Pancreas (tissue), 10 donors: ENCODE data around the gene GATD1. TPM values are rescaled to one million over a fixed set of nuclear protein-coding genes. Genes with fewer than 3 reads are reported as not detected.

Experiments used
- ATAC-seq, 4 donors: fragments of 200-7000 bp; cut with Tn5 transposase; one replicate each; pipeline versions ENCODE4 v1.8.0 to v1.9.1; 2020; ENCODE audit warnings: mild to moderate bottlenecking in 4 of 4, moderate library complexity in 4 of 4
- DNase-seq, 6 donors: peaks; one replicate each; pipeline ENCODE4 v3.0.0-alpha.2; 2020
- FAIRE-seq: peaks from 2 replicates; lab custom pipeline; 2012; peaks lifted over from hg19 to GRCh38; lab: Jason Lieb, UNC
- H3K27ac ChIP-seq, 4 donors: fragments of 200-600 bp; sonication (generic); 1 replicate in 3 of 4; 2 replicates in 1 of 4; pipeline versions ENCODE4 v1.5.0 to v1.8.0; 2020
- H3K27me3 ChIP-seq, 4 donors: fragments of 200-600 bp; one replicate each; pipeline ENCODE4 v1.8.0; 2021
- H3K36me3 ChIP-seq, 3 donors: fragments of 200-600 bp; sonication (generic) in 1 of 3; one replicate each; pipeline versions ENCODE4 v1.5.0 to v1.8.0; 2020 to 2021
- H3K4me1 ChIP-seq, 3 donors: fragments of 200-600 bp; one replicate each; pipeline ENCODE4 v1.8.0; 2021
- H3K4me3 ChIP-seq, 4 donors: fragments of 200-600 bp; sonication (generic) in 2 of 4; one replicate each; pipeline versions ENCODE4 v1.5.0 to v1.8.0; 2020 to 2021
- H3K9me3 ChIP-seq, 4 donors: fragments of 200-600 bp; one replicate each; pipeline ENCODE4 v1.8.0; 2021
- CTCF ChIP-seq, 4 donors: fragments of 200-600 bp; sonication (generic) in 3 of 4; IDR thresholded peaks; one replicate each; pipeline versions ENCODE4 v1.5.0 to v1.8.0; 2021; ENCODE audit warnings: antibody characterized with exemption in 4 of 4
- WGBS, 2 donors: extraction: QIAGEN DNeasy Blood & Tissue Kit; methylation state at CpG; one replicate each; pipeline ENCODE4 v1.1.7; 2013; 5-methylcytosine and 5-hydroxymethylcytosine counted together
- intact Hi-C, 3 donors: fragments of 100-400 bp; cut with DNase I; formaldehyde crosslinking; loops; one replicate each; pipeline versions ENCODE4 v1.11.1 to v1.14.2; 2022
- polyA plus RNA-seq, 2 donors: library from polyadenylated mRNA; stranded (reverse); fragments of 200-250 nt; gene quantifications; one replicate each; pipeline ENCODE4 v1.2.3, GENCODE V29; 2013
- total RNA-seq, 6 donors: library from RNA; stranded (reverse); fragmentation: NEBNext Ultra II Directional in 4 of 6; extraction: Animal tissue kit (Norgen Biotek cat#: 25700) in 4 of 6; gene quantifications; one replicate each; pipeline versions ENCODE4 v1.2.1 to v1.2.4, GENCODE V29; 2021 to 2023
- donor health status: healthy with polysubstance abuse.
- donor health status: DM: no; HTN: no; CAD: no; lungs with moderate emphysema.
- donor health status: DM: no; HTN: no; CAD: no.
- donor health status: control.
- donor health status: control.
- donor health status: Bipolar disorder and iron deficiency.
- donor health status: DM: yes; HTN: yes; CAD: no.
- donor health status: DM: no; HTN: no; CAD: no.
- donor health status: DM: no; HTN: no; CAD: no.
- donor health status: DM: yes; HTN: yes; CAD: no.

The GATD1 gene
- total and polyA plus RNA-seq, 8 donors: 13.6 to 43.2 (median 21.5) TPM

DNA sequence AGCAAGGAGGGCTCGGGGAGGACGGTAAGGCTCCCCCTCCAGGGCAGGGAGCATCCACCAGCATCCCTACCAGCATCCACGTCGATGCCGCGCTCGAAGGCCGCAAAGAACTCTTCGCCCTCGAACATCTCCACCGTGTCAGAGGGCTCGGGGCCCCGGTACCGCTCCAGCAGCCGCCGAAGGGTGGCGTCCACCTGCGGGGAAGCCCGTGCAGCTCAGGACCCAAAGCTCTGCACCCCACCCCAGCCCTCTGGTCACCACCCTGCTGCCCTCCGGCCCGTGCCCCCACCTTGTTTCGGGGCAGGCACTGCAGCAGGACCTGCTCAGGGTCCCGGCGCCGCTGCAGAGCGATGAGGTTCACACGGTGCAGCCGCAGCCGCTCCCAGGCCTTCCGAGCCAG, 23.2 kb upstream of the GATD1 start:
- no peak for FAIRE-seq
- H3K36me3 ChIP-seq: no peaks in the 10 kb centered on the region
- no peak for ATAC-seq
- TF ChIP-seq CTCF (IDR thresholded peaks at IDR 0.05): no peak
- peaks cover 11 to 20% (median 15%) of the 10 kb centered on the region in 3 donors for H3K4me1 ChIP-seq
- no peaks in the 10 kb centered on the region for H3K9me3 ChIP-seq
- no peak overlapping the region for H3K4me3 ChIP-seq
- H3K27ac ChIP-seq: no peak overlapping the region
- WGBS, 2 donors: 89 to 93% methylated on average over 28 to 30 of the region's 30 CpGs
- H3K27me3 ChIP-seq: no peaks in the 10 kb centered on the region
- intact Hi-C loops: no loop called here
- DNase-seq: peak in 3 of 6 donors; percentile 53 to 73 (median 56)

DNA sequence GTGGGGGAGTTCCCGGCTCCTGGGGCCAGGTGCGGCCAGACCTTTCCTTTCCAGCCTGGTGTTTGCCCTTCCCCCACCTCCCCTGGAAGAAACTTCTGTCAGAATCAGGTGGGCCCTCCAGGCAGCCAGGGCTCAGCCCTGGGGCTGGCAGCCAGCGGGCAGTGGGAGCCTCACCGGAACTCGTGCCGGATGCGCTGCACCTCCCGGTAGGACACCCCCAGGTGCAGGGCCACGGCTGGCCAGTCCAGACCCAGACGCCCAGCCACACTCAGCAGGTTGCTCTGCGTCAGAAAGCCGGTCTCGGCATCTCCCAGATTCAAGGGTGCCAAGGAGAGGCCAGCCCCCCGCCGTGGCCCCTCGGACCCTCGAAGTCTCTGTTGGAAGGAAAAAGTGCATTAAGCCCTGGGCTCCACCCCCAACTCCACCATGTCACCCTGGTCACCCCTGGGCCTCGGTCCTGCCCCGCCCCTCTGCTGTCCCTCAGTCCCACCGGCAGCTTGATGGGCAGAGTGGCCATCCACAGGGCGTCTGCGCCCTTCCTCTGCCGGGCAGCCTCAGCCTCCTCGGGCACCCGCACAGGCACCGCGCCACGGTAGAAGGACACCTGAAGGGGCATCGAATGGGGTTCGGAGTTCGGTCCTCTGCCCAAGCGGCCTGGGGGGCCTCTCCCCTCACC, 22.5 kb upstream of the GATD1 start:
- H3K27me3 ChIP-seq: no peaks in the 10 kb centered on the region
- H3K27ac ChIP-seq: no peak overlapping the region
- H3K4me1 ChIP-seq: peaks cover 11 to 20% (median 15%) of the 10 kb centered on the region in 3 donors
- intact Hi-C loops: no loop called here
- FAIRE-seq (no peak), ATAC-seq (no peak), DNase-seq (peak in 3 of 6 donors; percentile 58 to 83 (median 62))
- WGBS, 2 donors: 87 to 91% methylated on average over 27 to 32 of the region's 32 CpGs
- no peaks in the 10 kb centered on the region for H3K9me3 ChIP-seq
- H3K36me3 ChIP-seq: no peaks in the 10 kb centered on the region
- no peak for TF ChIP-seq CTCF (IDR thresholded peaks at IDR 0.05)
- no peak overlapping the region for H3K4me3 ChIP-seq

- peak within 1 kb of the TSS; percentile 60 to 85 (median 70) for H3K4me3 ChIP-seq
- peak; percentile 78 to 92 (median 82) for TF ChIP-seq CTCF (IDR thresholded peaks at IDR 0.05)
- ATAC-seq: peak; percentile 42 to 69 (median 52)
- H3K27ac ChIP-seq: peak within 1 kb of the TSS; percentile 86 to 90 (median 88)
- FAIRE-seq: no peak
- H3K27me3 ChIP-seq: no peaks in the 10 kb centered on the region
- WGBS, 2 donors: 1 to 2% methylated on average over 40 to 69 of the region's 69 CpGs
- no peaks in the 10 kb centered on the region for H3K9me3 ChIP-seq
- intact Hi-C loops: no loop called here
- H3K4me1 ChIP-seq: peaks cover 8 to 17% (median 8%) of the 10 kb centered on the region in 3 donors
- DNase-seq: peak; percentile 68 to 95 (median 86)
- H3K36me3 ChIP-seq: peaks cover 0 to 1% (median 0%) of the 10 kb centered on the region in 3 donors
These were observed 20.9 kb upstream of the GATD1 start, which contains the start of gene SLC25A22 for GRCh38 chr11:798093-798713. TSS of gene SLC25A22 (minus strand) at chr11:798281. CDS start at chr11:795006, 3,275 bp downstream.

DNA sequence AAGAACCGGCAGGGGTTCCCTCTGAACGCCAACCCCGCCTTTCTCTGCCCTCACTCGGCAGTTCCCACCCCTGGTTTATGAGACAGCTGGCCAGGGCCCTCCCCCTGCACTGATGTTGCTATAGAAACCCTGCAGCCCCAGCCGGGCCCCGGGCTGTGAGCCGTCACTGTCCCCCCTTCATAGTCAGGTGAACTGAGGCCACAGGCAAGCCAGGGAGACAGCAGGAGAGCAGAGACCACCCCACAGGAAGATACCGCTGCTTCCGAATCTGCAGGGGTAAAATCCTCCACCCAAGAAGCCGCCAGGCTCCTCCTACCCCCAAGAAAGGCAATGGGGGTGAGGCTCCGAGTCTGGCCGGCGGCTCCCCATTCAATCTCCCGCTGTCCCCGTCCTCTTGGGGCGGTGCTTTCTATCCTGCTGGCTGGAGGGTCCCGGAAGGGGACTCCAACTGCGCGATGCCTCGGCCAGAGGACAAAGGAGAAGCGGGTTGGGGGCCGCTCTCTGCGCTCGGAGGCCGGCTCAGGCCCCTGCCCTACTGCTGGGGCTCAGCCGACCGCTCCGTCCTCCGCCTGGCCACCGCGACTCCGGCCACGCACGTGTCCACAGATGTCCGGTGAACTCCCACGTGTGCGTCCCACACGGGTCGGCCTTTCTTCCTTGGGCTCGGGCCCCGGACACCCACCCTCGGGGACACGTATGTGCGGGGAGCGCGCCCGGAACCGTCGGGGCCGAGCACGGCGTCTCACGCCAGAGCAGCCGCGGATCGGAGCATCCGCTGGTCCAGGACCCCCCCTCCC, 20.2 kb upstream of the GATD1 start:
- H3K27ac ChIP-seq: peak overlapping the region; percentile 86 to 90 (median 88)
- no peaks in the 10 kb centered on the region for H3K27me3 ChIP-seq
- no peaks in the 10 kb centered on the region for H3K9me3 ChIP-seq
- TF ChIP-seq CTCF (IDR thresholded peaks at IDR 0.05): no peak
- ATAC-seq (peak; percentile 2 to 60 (median 23)), DNase-seq (peak; percentile 63 to 90 (median 75)), FAIRE-seq (no peak)
- H3K4me3 ChIP-seq: peak overlapping the region; percentile 60 to 85 (median 70)
- intact Hi-C loops: no loop called here
- peaks cover 8 to 17% (median 8%) of the 10 kb centered on the region in 3 donors for H3K4me1 ChIP-seq
- H3K36me3 ChIP-seq: peaks cover 0 to 5% (median 0%) of the 10 kb centered on the region in 3 donors
- 0% methylated on average over 55 to 57 of the region's 57 CpGs for WGBS, 2 donors
